GM23338 (cell line): ENCODE results near the gene SMPDL3B. TPM values are rescaled to one million over a fixed set of nuclear protein-coding genes. Genes with fewer than 3 reads are reported as not detected.

Source experiments
- ATAC-seq: fragments of 200-7000 bp; cut with Tn5 transposase; 3 replicates; pipeline ENCODE4 v1.9.1; 2020
- DNase-seq: peaks from one replicate; pipeline ENCODE4 v3.0.0-alpha.2; 2015; ENCODE audit warnings: low spot score
- H2AFZ ChIP-seq: fragments of 200-600 bp; sonication (generic); 2 replicates; pipeline ENCODE4 v1.8.0; 2016; ENCODE audit warnings: antibody characterized with exemption, mild to moderate bottlenecking, moderate library complexity
- H3F3A ChIP-seq: fragments of 200-600 bp; sonication (generic); replicated peaks from 2 replicates; pipeline ENCODE4 v1.8.0; 2017; ENCODE audit warnings: antibody characterized with exemption, mixed run types, low read depth
- H3K27ac ChIP-seq: fragments of 200-600 bp; sonication (generic); 2 replicates; pipeline ENCODE4 v1.6.1; 2016; ENCODE audit warnings: low read depth
- H3K27me3 ChIP-seq: fragments of 200-600 bp; sonication (generic); 2 replicates; pipeline ENCODE4 v1.8.0; 2016; ENCODE audit warnings: mild to moderate bottlenecking, mixed run types, moderate library complexity; ENCODE audit not compliant: insufficient read depth
- H3K36me3 ChIP-seq: fragments of 200-600 bp; sonication (generic); 2 replicates; pipeline ENCODE4 v1.8.0; 2016; ENCODE audit warnings: mild to moderate bottlenecking; ENCODE audit not compliant: insufficient read depth
- H3K4me1 ChIP-seq: fragments of 200-600 bp; sonication (generic); 2 replicates; pipeline ENCODE4 v1.8.0; 2016; ENCODE audit warnings: mild to moderate bottlenecking, moderate library complexity; ENCODE audit not compliant: insufficient read depth
- H3K4me2 ChIP-seq: fragments of 200-600 bp; sonication (generic); 2 replicates; pipeline ENCODE4 v1.7.1; 2017; ENCODE audit warnings: mixed run types
- H3K4me3 ChIP-seq: fragments of 200-600 bp; sonication (generic); 2 replicates; pipeline ENCODE4 v1.6.1; 2016; ENCODE audit warnings: mixed run types
- H3K79me2 ChIP-seq: fragments of 200-600 bp; sonication (generic); replicated peaks from 2 replicates; pipeline ENCODE4 v1.8.0; 2017; ENCODE audit warnings: mild to moderate bottlenecking; ENCODE audit not compliant: insufficient read depth
- H3K9me2 ChIP-seq: fragments of 200-600 bp; sonication (generic); 2 replicates; pipeline ENCODE4 v1.8.0; 2017; ENCODE audit not compliant: insufficient read depth
- H4K20me1 ChIP-seq: fragments of 200-600 bp; sonication (generic); replicated peaks from 2 replicates; pipeline ENCODE4 v1.8.0; 2017; ENCODE audit warnings: mild to moderate bottlenecking; ENCODE audit not compliant: insufficient read depth
- H3K27ac Mint-ChIP-seq: 2 replicates; pipeline ENCODE4 v1.8.0; 2020; ENCODE audit warnings: inconsistent platforms, mild to moderate bottlenecking, moderate library complexity, mixed read lengths
- H3K27me3 Mint-ChIP-seq: 3 replicates; pipeline ENCODE4 v1.8.0; 2022; ENCODE audit warnings: low read depth, mild to moderate bottlenecking, moderate library complexity, mixed read lengths, inconsistent platforms; ENCODE audit not compliant: insufficient read depth, poor library complexity
- H3K36me3 Mint-ChIP-seq: 3 replicates; pipeline ENCODE4 v1.8.0; 2021; ENCODE audit warnings: low read depth, mild to moderate bottlenecking, inconsistent platforms, moderate library complexity, mixed read lengths
- H3K4me1 Mint-ChIP-seq: 3 replicates; pipeline ENCODE4 v1.8.0; 2020; ENCODE audit warnings: mild to moderate bottlenecking, inconsistent platforms, mixed read lengths
- H3K4me3 Mint-ChIP-seq: 3 replicates; pipeline ENCODE4 v1.8.0; 2021; ENCODE audit warnings: moderate library complexity, mild to moderate bottlenecking, inconsistent platforms, mixed read lengths
- H3K9me3 Mint-ChIP-seq: 3 replicates; pipeline ENCODE4 v1.8.0; 2020; ENCODE audit warnings: moderate library complexity, mild to moderate bottlenecking, inconsistent platforms, mixed read lengths
- CTCF ChIP-seq, 2 experiments: fragments of 200-600 bp in 1 of 2; sonication (generic) in 1 of 2; conservative IDR thresholded peaks; 2 replicates each; pipeline versions ENCODE4 v1.5.1 to v1.6.1; 2016 to 2017; ENCODE audit warnings: antibody characterized with exemption in 2 of 2, low read depth in 2 of 2, mild to moderate bottlenecking in 2 of 2, moderate library complexity in 1 of 2
- ETS1 ChIP-seq: IDR thresholded peaks from 2 replicates; pipeline ENCODE4 v1.6.1; 2016; ENCODE audit warnings: antibody characterized with exemption
- EZH2 ChIP-seq: fragments of 200-600 bp; sonication (generic); IDR thresholded peaks from one replicate; pipeline ENCODE4 v1.8.0; 2017; ENCODE audit warnings: antibody characterized with exemption, mild to moderate bottlenecking, low read depth; ENCODE audit not compliant: unreplicated experiment
- EZH2phosphoT487 ChIP-seq: fragments of 200-600 bp; sonication (generic); IDR thresholded peaks from one replicate; pipeline ENCODE4 v1.8.1; 2018; ENCODE audit warnings: antibody characterized with exemption; ENCODE audit not compliant: unreplicated experiment
- POLR2AphosphoS5 ChIP-seq: IDR thresholded peaks from 2 replicates; pipeline ENCODE4 v1.6.1; 2016; ENCODE audit warnings: antibody characterized with exemption, low read depth
- REST ChIP-seq: IDR thresholded peaks from one replicate; pipeline ENCODE4 v1.6.1; 2018; ENCODE audit warnings: antibody characterized with exemption; ENCODE audit not compliant: unreplicated experiment
- STAT1 ChIP-seq: IDR thresholded peaks from one replicate; pipeline ENCODE4 v1.6.1; 2016; ENCODE audit warnings: antibody characterized with exemption; ENCODE audit not compliant: unreplicated experiment
- ZNF331 ChIP-seq: fragments of 250-450 bp; sonication (Bioruptor Pico); IDR thresholded peaks from 2 replicates; pipeline ENCODE4 v1.5.0; 2020; ENCODE audit warnings: low read depth, mild to moderate bottlenecking, moderate library complexity
- ZNF462 ChIP-seq: fragments of 250-450 bp; sonication (Bioruptor Pico); IDR thresholded peaks from 2 replicates; pipeline ENCODE4 v1.5.0; 2020; ENCODE audit warnings: mild to moderate bottlenecking, moderate library complexity
- polyA plus RNA-seq: library from polyadenylated mRNA; unstranded; fragments of >200 nt; fragmentation: Nextera tagmentation; extraction: Ambion mirVana; gene quantifications from 2 replicates; pipeline ENCODE4 v1.2.1, GENCODE V29; 2016
- total RNA-seq: library from RNA; depleted of rRNA; stranded (reverse); fragments of >200 nt; shearing (Covaris generic); gene quantifications from 2 replicates; pipeline ENCODE4 v1.2.3, GENCODE V29; 2014

The SMPDL3B gene
- total and polyA plus RNA-seq, 2 experiments from 2014 or later = 39.5 to 83.1 TPM

GRCh38 chr1:27945020-27945419, 10.2 kb downstream of the SMPDL3B start:
- DNase-seq = no peak
- H3K9me3 Mint-ChIP-seq = no peaks in the 10 kb centered on the region
- H3K27me3 ChIP-seq = no peaks in the 10 kb centered on the region
- no peak overlapping the region for H3K27ac ChIP-seq
- peaks cover 5% of the 10 kb centered on the region; the same call in 1 of the 2 replicates for H3K4me1 ChIP-seq
- no peak overlapping the region for H3K4me3 ChIP-seq
- peaks cover 8% of the 10 kb centered on the region; the same call in 2 of the 3 replicates for H3K4me1 Mint-ChIP-seq
- H2AFZ ChIP-seq = no peak overlapping the region
- peaks cover 25% of the 10 kb centered on the region for H3K36me3 ChIP-seq
- no peak overlapping the region for H3K4me2 ChIP-seq
- H3K79me2 ChIP-seq = peaks cover 12% of the 10 kb centered on the region
- H3K36me3 Mint-ChIP-seq = peaks cover 42% of the 10 kb centered on the region
- peaks cover 6% of the 10 kb centered on the region for H4K20me1 ChIP-seq
- no peaks in the 10 kb centered on the region for H3K27me3 Mint-ChIP-seq
- TF ChIP-seq REST (no peak), POLR2AphosphoS5 (no peak), EZH2phosphoT487 (no peak), ETS1 (no peak), ZNF331 (CRISPR knock-in tag) (no peak), STAT1 (no peak), ZNF462 (CRISPR knock-in tag) (no peak), EZH2 (no peak), CTCF (conservative IDR thresholded peaks at IDR 0.05; ENCODE audit: low read depth in 2 of 2) (no peak)
- no peaks in the 10 kb centered on the region for H3K9me2 ChIP-seq
- no peak overlapping the region for H3K27ac Mint-ChIP-seq
- no peak overlapping the region for H3K4me3 Mint-ChIP-seq
- no peak for ATAC-seq
- H3F3A ChIP-seq = no peaks in the 10 kb centered on the region
